ENCODE results near the gene ZNF407. TPM values are rescaled to one million over a fixed set of nuclear protein-coding genes. Genes with fewer than 3 reads are reported as not detected.

The ZNF407 gene
- total RNA-seq, 1 donor, result 16.6 TPM

GRCh38 chr18:74731097-74731496 lies 133.4 kb downstream of the ZNF407 start:
- TF ChIP-seq CTCF (IDR thresholded peaks at IDR 0.05; ENCODE audit: extremely low read depth, low read depth, low read length), result no peak
- no peaks in the 10 kb centered on the region for H3K27me3 ChIP-seq (ENCODE audit: insufficient read depth, low read length)
- H4K20me1 ChIP-seq (ENCODE audit: insufficient read depth, low read length), result no peaks in the 10 kb centered on the region
- peaks cover 16% of the 10 kb centered on the region for H3K4me1 ChIP-seq (ENCODE audit: insufficient read depth, low read length)
- peak overlapping the region; percentile 43 for H3K27ac ChIP-seq (ENCODE audit: low read depth, low read length)
- no peak overlapping the region for H2AFZ ChIP-seq (ENCODE audit: low read length)
- peak overlapping the region; percentile 51 for H3K4me2 ChIP-seq (ENCODE audit: insufficient read depth, low read length)
- peak; percentile 78 for DNase-seq (ENCODE audit: insufficient read length, low spot score, missing footprints)
- H3K4me3 ChIP-seq (ENCODE audit: insufficient read depth, low read length), result no peak overlapping the region
- no peaks in the 10 kb centered on the region for H3K9me3 ChIP-seq (ENCODE audit: low read depth, low read length)
- H3K79me2 ChIP-seq (ENCODE audit: insufficient read depth, low read length), result peaks cover 3% of the 10 kb centered on the region
- no peaks in the 10 kb centered on the region for H3K36me3 ChIP-seq (ENCODE audit: insufficient read depth, low read length)

- Histone ChIP-seq H3K4me3 (ENCODE audit: insufficient read depth, low read length) (no peak overlapping the region), H4K20me1 (ENCODE audit: insufficient read depth, low read length) (no peaks in the 10 kb centered on the region), H3K27ac (ENCODE audit: low read depth, low read length) (no peak overlapping the region), H3K79me2 (ENCODE audit: insufficient read depth, low read length) (peaks cover 3% of the 10 kb centered on the region), H3K27me3 (ENCODE audit: insufficient read depth, low read length) (no peaks in the 10 kb centered on the region), H3K4me2 (ENCODE audit: insufficient read depth, low read length) (no peak overlapping the region), H3K36me3 (ENCODE audit: insufficient read depth, low read length) (no peaks in the 10 kb centered on the region), H3K9me3 (ENCODE audit: low read depth, low read length) (no peaks in the 10 kb centered on the region), H2AFZ (ENCODE audit: low read length) (no peak overlapping the region), H3K4me1 (ENCODE audit: insufficient read depth, low read length) (peaks cover 16% of the 10 kb centered on the region)
- TF ChIP-seq CTCF (IDR thresholded peaks at IDR 0.05; ENCODE audit: extremely low read depth, low read depth, low read length), result no peak
- DNase-seq (ENCODE audit: insufficient read length, low spot score, missing footprints), result no peak
These were observed 134.7 kb downstream of the ZNF407 start for GRCh38 chr18:74732380-74732779.

GRCh38 chr18:74733598-74733997 lies 135.9 kb downstream of the ZNF407 start:
- Histone ChIP-seq H3K9me3 (ENCODE audit: low read depth, low read length) (no peaks in the 10 kb centered on the region), H3K4me3 (ENCODE audit: insufficient read depth, low read length) (no peak overlapping the region), H3K27me3 (ENCODE audit: insufficient read depth, low read length) (no peaks in the 10 kb centered on the region), H3K4me2 (ENCODE audit: insufficient read depth, low read length) (no peak overlapping the region), H3K79me2 (ENCODE audit: insufficient read depth, low read length) (peaks cover 3% of the 10 kb centered on the region), H3K4me1 (ENCODE audit: insufficient read depth, low read length) (peaks cover 16% of the 10 kb centered on the region), H3K36me3 (ENCODE audit: insufficient read depth, low read length) (no peaks in the 10 kb centered on the region), H2AFZ (ENCODE audit: low read length) (no peak overlapping the region), H3K27ac (ENCODE audit: low read depth, low read length) (no peak overlapping the region), H4K20me1 (ENCODE audit: insufficient read depth, low read length) (no peaks in the 10 kb centered on the region)
- DNase-seq (ENCODE audit: insufficient read length, low spot score, missing footprints), result no peak
- TF ChIP-seq CTCF (IDR thresholded peaks at IDR 0.05; ENCODE audit: extremely low read depth, low read depth, low read length), result no peak

GRCh38 chr18:74734013-74734444 lies 136.4 kb downstream of the ZNF407 start:
- Histone ChIP-seq H3K4me1 (ENCODE audit: insufficient read depth, low read length) (peaks cover 16% of the 10 kb centered on the region), H3K9me3 (ENCODE audit: low read depth, low read length) (no peaks in the 10 kb centered on the region), H4K20me1 (ENCODE audit: insufficient read depth, low read length) (no peaks in the 10 kb centered on the region), H3K79me2 (ENCODE audit: insufficient read depth, low read length) (peaks cover 3% of the 10 kb centered on the region), H3K4me3 (ENCODE audit: insufficient read depth, low read length) (no peak overlapping the region), H3K4me2 (ENCODE audit: insufficient read depth, low read length) (no peak overlapping the region), H3K27ac (ENCODE audit: low read depth, low read length) (no peak overlapping the region), H2AFZ (ENCODE audit: low read length) (no peak overlapping the region), H3K27me3 (ENCODE audit: insufficient read depth, low read length) (no peaks in the 10 kb centered on the region), H3K36me3 (ENCODE audit: insufficient read depth, low read length) (no peaks in the 10 kb centered on the region)
- no peak for TF ChIP-seq CTCF (IDR thresholded peaks at IDR 0.05; ENCODE audit: extremely low read depth, low read depth, low read length)
- DNase-seq (ENCODE audit: insufficient read length, low spot score, missing footprints), result no peak

All from osteoblast (primary cell).